Measurements from ENCODE around the gene UNC93B1.

Gene UNC93B1

GRCh38 chr11:68040101-68040956 is 36.4 kb upstream of the UNC93B1 start:
- peak in 3 of 51 donors; percentile 19 to 36 (median 27) for DNase-seq

GRCh38 chr11:68039526-68040086 is 35.7 kb upstream of the UNC93B1 start:
- DNase-seq, result no peak

- peak in 29 of 51 donors; percentile 11 to 70 (median 38) for DNase-seq
These were observed 35.0 kb upstream of the UNC93B1 start, which contains the start of gene TCIRG1 for GRCh38 chr11:68038718-68039525. Gene TCIRG1 (plus strand): TSS chr11:68039025. CDS start chr11:68041272, 2,247 bp downstream.

- no peak for DNase-seq
These were observed 34.4 kb upstream of the UNC93B1 start for GRCh38 chr11:68038226-68038717.

GRCh38 chr11:68037411-68038225 is 33.7 kb upstream of the UNC93B1 start:
- DNase-seq, result peak in 5 of 51 donors; percentile 11 to 27 (median 16)

GRCh38 chr11:68036717-68037239 is 32.9 kb upstream of the UNC93B1 start:
- DNase-seq, result peak in 10 of 51 donors; percentile 14 to 41 (median 32)

- DNase-seq, result no peak
These were observed 32.3 kb upstream of the UNC93B1 start for GRCh38 chr11:68036141-68036716.

- DNase-seq, result no peak
These were observed 31.5 kb upstream of the UNC93B1 start for GRCh38 chr11:68035266-68035876.

- peak in 4 of 51 donors; percentile 15 to 26 (median 22) for DNase-seq
These were observed 29.8 kb upstream of the UNC93B1 start for GRCh38 chr11:68033708-68034045.

- DNase-seq, result no peak
These were observed 29.3 kb upstream of the UNC93B1 start for GRCh38 chr11:68032997-68033707.

GRCh38 chr11:68032003-68032402 is 28.1 kb upstream of the UNC93B1 start:
- no peak for DNase-seq

GRCh38 chr11:68031144-68031464 is 27.2 kb upstream of the UNC93B1 start:
- no peak for DNase-seq

GRCh38 chr11:68030318-68031143 is 26.6 kb upstream of the UNC93B1 start, which contains the start of gene NDUFS8:
Gene NDUFS8 (plus strand): TSS chr11:68030681. CDS start chr11:68032152, 1,471 bp downstream.
- peak; percentile 87 to 99 (median 96) for DNase-seq

- no peak for DNase-seq
These were observed 25.1 kb upstream of the UNC93B1 start for GRCh38 chr11:68028802-68029545.

- DNase-seq, result no peak
These were observed 23.8 kb upstream of the UNC93B1 start for GRCh38 chr11:68027667-68028066.

- DNase-seq, result no peak
These were observed 22.7 kb upstream of the UNC93B1 start for GRCh38 chr11:68026391-68027105.

- DNase-seq, result no peak
These were observed 21.1 kb upstream of the UNC93B1 start for GRCh38 chr11:68025047-68025446.
